Ovary (tissue), 9 donors: ENCODE data around the gene HNRNPA2B1. TPM values are rescaled to one million over a fixed set of nuclear protein-coding genes. Genes with fewer than 3 reads are reported as not detected.
"Not testable (repeated sequence)": the region's sequence is repeated elsewhere in the genome, so short reads cannot be mapped to it uniquely, and the experiment has no call there.

ENCODE experiments used
- DNase-seq, 5 donors: peaks; one replicate each; pipeline ENCODE4 v3.0.0-alpha.2; 2019 to 2020
- H3K27ac ChIP-seq, 2 donors: fragments of 200-600 bp; one replicate each; pipeline versions ENCODE4 v1.5.1 to v1.8.0; 2019 to 2022
- H3K27me3 ChIP-seq: fragments of 200-600 bp; one replicate; pipeline ENCODE4 v1.8.0; 2022
- H3K36me3 ChIP-seq: fragments of 200-600 bp; sonication (generic); one replicate; pipeline ENCODE4 v1.5.1; 2019
- H3K4me1 ChIP-seq: one replicate; pipeline ENCODE4 v1.8.1; 2013; ENCODE audit warnings: mild to moderate bottlenecking, moderate library complexity; ENCODE audit not compliant: insufficient read depth
- H3K4me3 ChIP-seq: fragments of 200-600 bp; sonication (generic); one replicate; pipeline ENCODE4 v1.5.1; 2017
- H3K9me3 ChIP-seq, 2 donors: fragments of 200-600 bp in 1 of 2; sonication (generic) in 1 of 2; one replicate each; pipeline versions ENCODE4 v1.5.1 to v1.8.1; 2013 to 2019; ENCODE audit warnings: mild to moderate bottlenecking in 1 of 2, moderate library complexity in 1 of 2
- EP300 ChIP-seq: sonication (generic); formaldehyde crosslinking; IDR thresholded peaks from one replicate; pipeline ENCODE4 v1.6.1; 2017; ENCODE audit warnings: antibody characterized with exemption
- POLR2A ChIP-seq: fragments of 450-650 bp; IDR thresholded peaks from one replicate; pipeline ENCODE4 v1.6.1; 2017; ENCODE audit warnings: antibody characterized with exemption, mild to moderate bottlenecking, moderate library complexity
- WGBS, 3 donors: extraction: QIAGEN DNeasy Blood & Tissue Kit in 1 of 3; methylation state at CpG; one replicate each; pipeline versions ENCODE4 v1.1.5 to v1.1.7; 2013 to 2017; 5-methylcytosine and 5-hydroxymethylcytosine counted together
- intact Hi-C, 4 donors: fragments of 100-400 bp; cut with DNase I; formaldehyde crosslinking; loops; one replicate each; pipeline versions ENCODE4 v1.11.0 to v1.15.1; 2022 to 2023
- polyA plus RNA-seq, 2 donors: library from polyadenylated mRNA; stranded (reverse); fragments of 200-250 nt in 1 of 2; fragments of 350-450 nt in 1 of 2; fragmentation: Illumina TruSeq in 1 of 2; extraction: RNeasy Lipid Tissue Mini Kit (QIAGEN cat#74804) in 1 of 2; gene quantifications; one replicate each; pipeline ENCODE4 v1.2.3, GENCODE V29; 2013 to 2014
- total RNA-seq, 7 donors: library from RNA; depleted of rRNA in 2 of 7; stranded (reverse); fragments of >200 nt in 2 of 7; fragmentation: NEBNext Ultra II Directional in 3 of 7; extraction: Animal tissue kit (Norgen Biotek cat#: 25700) in 3 of 7; gene quantifications; one replicate each; pipeline versions ENCODE4 v1.1.0 to v1.2.4, GENCODE V29; 2016 to 2023
- TF ChIP-seq, protein P1 (sequence below), 3 donors: fragments of 450-650 bp in 2 of 3; fragments of 200-600 bp in 1 of 3; IDR thresholded peaks; one replicate each; pipeline versions ENCODE4 v1.5.1 to v1.8.0; 2016 to 2022; ENCODE audit warnings: antibody characterized with exemption in 3 of 3, mild to moderate bottlenecking in 1 of 3
- donor health status: DM: no; HTN: no; CAD: no; lungs with moderate emphysema.
- donor health status: DM: no; HTN: no; CAD: no.
- donor health status: Bipolar disorder and iron deficiency.
- donor health status: DM: yes; HTN: yes; CAD: no.
- donor health status: DM: no; HTN: no; CAD: no.
- donor health status: DM: yes; HTN: yes; CAD: no.

The HNRNPA2B1 gene
- total and polyA plus RNA-seq, 9 donors: 236 to 659 (median 413) TPM

DNA sequence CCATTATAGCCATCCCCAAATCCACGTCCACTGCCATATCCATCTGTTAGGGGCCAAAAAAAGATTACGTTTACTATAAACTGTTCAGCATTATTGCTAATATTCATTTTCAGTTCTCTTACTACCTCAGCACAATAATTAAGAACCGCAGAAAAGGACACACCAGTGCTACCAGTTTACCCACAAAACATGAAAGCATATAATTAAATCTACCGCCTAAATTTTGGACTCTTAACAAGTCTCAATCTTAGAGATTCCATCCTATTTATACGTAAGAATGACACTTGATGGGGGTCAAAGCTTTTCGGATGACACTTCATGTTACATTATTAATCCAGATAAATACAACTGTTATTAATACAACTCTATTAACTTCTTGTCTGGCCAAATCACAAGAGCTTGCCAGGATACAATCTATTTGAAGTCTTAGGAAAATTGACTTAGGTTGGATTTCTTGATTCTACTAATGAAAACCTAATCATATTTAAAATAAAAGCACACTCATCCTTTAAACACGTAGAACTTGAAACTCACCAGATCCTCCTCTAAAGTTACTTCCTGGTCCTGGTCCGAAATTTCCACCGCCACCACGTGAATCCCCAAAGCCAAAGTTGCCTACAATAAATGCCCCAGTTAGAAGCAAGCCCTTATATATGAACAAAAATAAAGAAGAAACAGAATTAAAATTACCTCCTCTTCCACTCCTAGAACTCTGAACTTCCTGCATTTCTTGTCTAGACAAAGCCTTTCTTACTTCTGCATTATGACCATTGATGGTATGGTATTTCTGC lies 4.5 kb downstream of the HNRNPA2B1 start:
- H3K27me3 ChIP-seq: no peaks in the 10 kb centered on the region
- 59 to 64% (median 61%) methylated on average over 10 of the region's 10 CpGs for WGBS, 3 donors
- intact Hi-C loops: loop anchor here in 1 of 4 donors (10.0 kb wide), 1 partner anchor 301 kb away; no protein-coding TSS in a partner anchor
- DNase-seq: no peak
- peaks cover 5% of the 10 kb centered on the region for H3K4me1 ChIP-seq
- no peaks in the 10 kb centered on the region for H3K9me3 ChIP-seq
- TF ChIP-seq, protein P1, sequence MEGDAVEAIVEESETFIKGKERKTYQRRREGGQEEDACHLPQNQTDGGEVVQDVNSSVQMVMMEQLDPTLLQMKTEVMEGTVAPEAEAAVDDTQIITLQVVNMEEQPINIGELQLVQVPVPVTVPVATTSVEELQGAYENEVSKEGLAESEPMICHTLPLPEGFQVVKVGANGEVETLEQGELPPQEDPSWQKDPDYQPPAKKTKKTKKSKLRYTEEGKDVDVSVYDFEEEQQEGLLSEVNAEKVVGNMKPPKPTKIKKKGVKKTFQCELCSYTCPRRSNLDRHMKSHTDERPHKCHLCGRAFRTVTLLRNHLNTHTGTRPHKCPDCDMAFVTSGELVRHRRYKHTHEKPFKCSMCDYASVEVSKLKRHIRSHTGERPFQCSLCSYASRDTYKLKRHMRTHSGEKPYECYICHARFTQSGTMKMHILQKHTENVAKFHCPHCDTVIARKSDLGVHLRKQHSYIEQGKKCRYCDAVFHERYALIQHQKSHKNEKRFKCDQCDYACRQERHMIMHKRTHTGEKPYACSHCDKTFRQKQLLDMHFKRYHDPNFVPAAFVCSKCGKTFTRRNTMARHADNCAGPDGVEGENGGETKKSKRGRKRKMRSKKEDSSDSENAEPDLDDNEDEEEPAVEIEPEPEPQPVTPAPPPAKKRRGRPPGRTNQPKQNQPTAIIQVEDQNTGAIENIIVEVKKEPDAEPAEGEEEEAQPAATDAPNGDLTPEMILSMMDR (IDR thresholded peaks at IDR 0.05): no peak
- TF ChIP-seq POLR2A (no peak), EP300 (no peak)
- H3K4me3 ChIP-seq: no peak overlapping the region
- peaks cover 4% of the 10 kb centered on the region for H3K36me3 ChIP-seq
- no peak overlapping the region for H3K27ac ChIP-seq

DNA sequence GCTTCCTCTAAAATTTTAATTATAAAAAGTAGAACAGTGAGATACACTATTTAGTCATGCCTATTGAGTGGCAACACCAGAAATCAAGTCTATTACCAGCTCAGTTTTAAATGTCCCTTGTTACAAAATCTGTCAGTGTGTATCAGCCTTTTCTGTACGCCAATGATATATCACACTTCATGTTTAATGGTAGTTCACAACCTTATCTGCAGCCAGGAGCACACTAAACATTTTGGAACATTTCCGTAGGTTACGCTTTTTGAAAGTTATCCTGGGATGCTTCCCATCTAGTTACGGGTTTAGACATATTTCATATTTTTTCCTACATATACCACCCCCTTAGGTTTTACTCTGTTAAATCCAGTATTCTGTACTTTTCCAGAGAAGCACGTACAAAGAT lies 5.4 kb downstream of the HNRNPA2B1 start:
- Histone ChIP-seq H3K4me3 (no peak overlapping the region), H3K27me3 (no peaks in the 10 kb centered on the region), H3K4me1 (peaks cover 5% of the 10 kb centered on the region), H3K27ac (no peak overlapping the region), H3K9me3 (no peaks in the 10 kb centered on the region), H3K36me3 (peaks cover 5% of the 10 kb centered on the region)
- intact Hi-C loops: loop anchor here in 1 of 4 donors (10.0 kb wide), 1 partner anchor 300 kb away; no protein-coding TSS in a partner anchor
- 81 to 86% (median 84%) methylated on average over 5 of the region's 5 CpGs for WGBS, 3 donors
- TF ChIP-seq EP300 (no peak), POLR2A (no peak)
- TF ChIP-seq, protein P1 (IDR thresholded peaks at IDR 0.05): no peak
- DNase-seq: no peak

DNA sequence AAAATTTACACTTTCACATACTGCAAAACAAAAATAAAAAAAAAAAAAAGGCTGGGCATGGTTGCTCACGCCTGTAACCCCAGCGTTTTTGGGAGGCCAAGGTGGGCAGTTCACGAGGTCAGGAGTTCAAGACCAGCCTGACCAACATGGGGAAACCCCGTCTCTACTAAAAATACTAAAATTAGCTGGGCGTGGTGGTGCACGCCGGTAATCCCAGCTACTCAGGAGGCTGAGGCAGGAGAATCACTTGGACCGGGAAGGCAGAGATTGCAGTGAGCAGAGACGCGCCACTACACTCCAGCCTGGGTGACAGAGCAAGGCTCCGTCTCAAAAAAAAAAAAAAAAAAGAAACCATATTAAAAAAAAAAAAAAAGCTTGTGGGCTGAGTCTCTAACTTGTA lies 5.8 kb downstream of the HNRNPA2B1 start:
- not testable (repeated sequence) for H3K27me3 ChIP-seq, DNase-seq, H3K27ac ChIP-seq, H3K9me3 ChIP-seq, H3K36me3 ChIP-seq, H3K4me3 ChIP-seq, H3K4me1 ChIP-seq
- WGBS, 3 donors: 68 to 72% (median 69%) methylated on average over 11 of the region's 11 CpGs
- intact Hi-C loops: loop anchor here in 1 of 4 donors (10.0 kb wide), 1 partner anchor 300 kb away; no protein-coding TSS in a partner anchor

DNA sequence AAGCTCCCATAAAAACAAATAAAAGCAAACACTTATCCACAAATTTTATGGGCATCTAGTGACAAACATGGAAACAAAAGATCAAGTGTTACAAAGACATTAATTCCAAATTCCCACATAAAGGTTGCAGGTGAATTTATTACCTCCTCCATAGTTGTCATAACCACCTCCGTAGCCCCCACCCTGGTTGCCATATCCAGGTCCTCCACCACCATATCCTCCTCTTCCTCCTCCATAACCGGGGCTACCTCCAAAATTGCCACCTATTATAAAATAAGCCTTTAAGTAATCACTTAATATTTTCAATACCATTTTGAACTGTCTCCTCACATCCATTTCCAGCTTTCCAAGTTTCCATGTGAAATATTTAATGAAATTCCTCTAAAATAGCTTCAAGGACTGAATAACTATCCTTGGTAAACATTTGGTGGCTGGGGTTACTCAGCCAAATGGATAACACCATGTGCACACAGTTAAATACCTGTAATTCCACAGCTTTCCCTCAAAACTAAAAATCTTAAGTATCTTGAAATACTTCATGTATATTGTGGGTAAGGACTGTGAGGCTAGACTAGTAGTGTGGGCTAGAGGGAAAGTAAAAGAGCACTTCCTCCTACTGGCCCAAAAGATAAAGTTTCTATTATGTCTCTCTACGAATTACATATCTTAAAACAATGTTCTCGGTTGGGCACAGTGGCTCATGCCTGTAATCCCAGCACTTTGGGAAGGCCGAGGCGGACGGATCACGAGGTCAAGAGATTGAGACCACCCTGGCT lies 6.9 kb downstream of the HNRNPA2B1 start:
- DNase-seq: no peak
- peaks cover 5% of the 10 kb centered on the region for H3K4me1 ChIP-seq
- no peak for TF ChIP-seq POLR2A
- TF ChIP-seq, protein P1 (IDR thresholded peaks at IDR 0.05): no peak
- TF ChIP-seq EP300: no peak
- H3K27me3 ChIP-seq: no peaks in the 10 kb centered on the region
- intact Hi-C loops: loop anchor here in 1 of 4 donors (10.0 kb wide), 1 partner anchor 299 kb away; no protein-coding TSS in a partner anchor
- H3K4me3 ChIP-seq: no peak overlapping the region
- no peaks in the 10 kb centered on the region for H3K9me3 ChIP-seq
- no peak overlapping the region for H3K27ac ChIP-seq
- H3K36me3 ChIP-seq: peaks cover 5% of the 10 kb centered on the region
- WGBS, 3 donors: 60 to 66% (median 65%) methylated on average over 8 of the region's 8 CpGs
